ENCODE results near the gene IL17RE. TPM values are rescaled to one million over a fixed set of nuclear protein-coding genes. Genes with fewer than 3 reads are reported as not detected.

IL17RE gene
- total and polyA plus RNA-seq, 2 of the 13 experiments (the other 11 are each of a cell fraction or from before 2014, with no cell fraction given), result 14.5 to 24.1 TPM

DNA sequence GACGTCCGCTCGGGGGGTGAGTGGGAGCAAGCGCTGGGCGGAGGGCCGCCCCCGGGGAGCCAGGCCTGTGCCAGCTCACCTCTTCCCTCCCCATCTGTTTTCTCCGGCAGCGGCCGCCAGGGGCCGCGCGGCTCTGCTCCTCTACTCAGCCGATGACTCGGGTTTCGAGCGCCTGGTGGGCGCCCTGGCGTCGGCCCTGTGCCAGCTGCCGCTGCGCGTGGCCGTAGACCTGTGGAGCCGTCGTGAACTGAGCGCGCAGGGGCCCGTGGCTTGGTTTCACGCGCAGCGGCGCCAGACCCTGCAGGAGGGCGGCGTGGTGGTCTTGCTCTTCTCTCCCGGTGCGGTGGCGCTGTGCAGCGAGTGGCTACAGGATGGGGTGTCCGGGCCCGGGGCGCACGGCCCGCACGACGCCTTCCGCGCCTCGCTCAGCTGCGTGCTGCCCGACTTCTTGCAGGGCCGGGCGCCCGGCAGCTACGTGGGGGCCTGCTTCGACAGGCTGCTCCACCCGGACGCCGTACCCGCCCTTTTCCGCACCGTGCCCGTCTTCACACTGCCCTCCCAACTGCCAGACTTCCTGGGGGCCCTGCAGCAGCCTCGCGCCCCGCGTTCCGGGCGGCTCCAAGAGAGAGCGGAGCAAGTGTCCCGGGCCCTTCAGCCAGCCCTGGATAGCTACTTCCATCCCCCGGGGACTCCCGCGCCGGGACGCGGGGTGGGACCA lies 30.4 kb downstream of the IL17RE start (continued):
- TF ChIP-seq, protein P1, sequence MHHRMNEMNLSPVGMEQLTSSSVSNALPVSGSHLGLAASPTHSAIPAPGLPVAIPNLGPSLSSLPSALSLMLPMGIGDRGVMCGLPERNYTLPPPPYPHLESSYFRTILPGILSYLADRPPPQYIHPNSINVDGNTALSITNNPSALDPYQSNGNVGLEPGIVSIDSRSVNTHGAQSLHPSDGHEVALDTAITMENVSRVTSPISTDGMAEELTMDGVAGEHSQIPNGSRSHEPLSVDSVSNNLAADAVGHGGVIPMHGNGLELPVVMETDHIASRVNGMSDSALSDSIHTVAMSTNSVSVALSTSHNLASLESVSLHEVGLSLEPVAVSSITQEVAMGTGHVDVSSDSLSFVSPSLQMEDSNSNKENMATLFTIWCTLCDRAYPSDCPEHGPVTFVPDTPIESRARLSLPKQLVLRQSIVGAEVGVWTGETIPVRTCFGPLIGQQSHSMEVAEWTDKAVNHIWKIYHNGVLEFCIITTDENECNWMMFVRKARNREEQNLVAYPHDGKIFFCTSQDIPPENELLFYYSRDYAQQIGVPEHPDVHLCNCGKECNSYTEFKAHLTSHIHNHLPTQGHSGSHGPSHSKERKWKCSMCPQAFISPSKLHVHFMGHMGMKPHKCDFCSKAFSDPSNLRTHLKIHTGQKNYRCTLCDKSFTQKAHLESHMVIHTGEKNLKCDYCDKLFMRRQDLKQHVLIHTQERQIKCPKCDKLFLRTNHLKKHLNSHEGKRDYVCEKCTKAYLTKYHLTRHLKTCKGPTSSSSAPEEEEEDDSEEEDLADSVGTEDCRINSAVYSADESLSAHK (CRISPR knock-in tag; IDR thresholded peaks at IDR 0.05; ENCODE audit: borderline replicate concordance), result no peak
- TF ChIP-seq DR1 (CRISPR knock-in tag; IDR thresholded peaks at IDR 0.05) (no peak), ERF (CRISPR knock-in tag; IDR thresholded peaks at IDR 0.05) (peak; percentile 36; the same call in 1 of the 2 replicates), MEIS2 (CRISPR knock-in tag; IDR thresholded peaks at IDR 0.05) (peak; percentile 16; the same call in 1 of the 2 replicates), SRSF9 (IDR thresholded peaks at IDR 0.05; ENCODE audit: borderline replicate concordance, insufficient read depth, low read depth, low read length, poor library complexity, severe bottlenecking) (no peak), HOXD1 (CRISPR knock-in tag; IDR thresholded peaks at IDR 0.05) (no peak; the same call in 1 of the 2 replicates), PBX2 (CRISPR knock-in tag; IDR thresholded peaks at IDR 0.05) (no peak), SP4 (CRISPR knock-in tag; IDR thresholded peaks at IDR 0.05) (no peak), ZNF329 (CRISPR knock-in tag; IDR thresholded peaks at IDR 0.05; ENCODE audit: low read depth) (no peak), FOXK1 (CRISPR knock-in tag; IDR thresholded peaks at IDR 0.05; ENCODE audit: borderline replicate concordance, low read depth) (no peak), MAFF (IDR thresholded peaks at IDR 0.05; ENCODE audit: low read depth, low read length) (no peak), BRCA1 (CRISPR knock-in tag; IDR thresholded peaks at IDR 0.05) (0 out of 2 replicates have a peak, but pooled peaks have one; percentile 61)
- TF ChIP-seq, protein P2, sequence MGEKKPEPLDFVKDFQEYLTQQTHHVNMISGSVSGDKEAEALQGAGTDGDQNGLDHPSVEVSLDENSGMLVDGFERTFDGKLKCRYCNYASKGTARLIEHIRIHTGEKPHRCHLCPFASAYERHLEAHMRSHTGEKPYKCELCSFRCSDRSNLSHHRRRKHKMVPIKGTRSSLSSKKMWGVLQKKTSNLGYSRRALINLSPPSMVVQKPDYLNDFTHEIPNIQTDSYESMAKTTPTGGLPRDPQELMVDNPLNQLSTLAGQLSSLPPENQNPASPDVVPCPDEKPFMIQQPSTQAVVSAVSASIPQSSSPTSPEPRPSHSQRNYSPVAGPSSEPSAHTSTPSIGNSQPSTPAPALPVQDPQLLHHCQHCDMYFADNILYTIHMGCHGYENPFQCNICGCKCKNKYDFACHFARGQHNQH (CRISPR knock-in tag; IDR thresholded peaks at IDR 0.05), result peak; percentile 61
- TF ChIP-seq, protein P3, sequence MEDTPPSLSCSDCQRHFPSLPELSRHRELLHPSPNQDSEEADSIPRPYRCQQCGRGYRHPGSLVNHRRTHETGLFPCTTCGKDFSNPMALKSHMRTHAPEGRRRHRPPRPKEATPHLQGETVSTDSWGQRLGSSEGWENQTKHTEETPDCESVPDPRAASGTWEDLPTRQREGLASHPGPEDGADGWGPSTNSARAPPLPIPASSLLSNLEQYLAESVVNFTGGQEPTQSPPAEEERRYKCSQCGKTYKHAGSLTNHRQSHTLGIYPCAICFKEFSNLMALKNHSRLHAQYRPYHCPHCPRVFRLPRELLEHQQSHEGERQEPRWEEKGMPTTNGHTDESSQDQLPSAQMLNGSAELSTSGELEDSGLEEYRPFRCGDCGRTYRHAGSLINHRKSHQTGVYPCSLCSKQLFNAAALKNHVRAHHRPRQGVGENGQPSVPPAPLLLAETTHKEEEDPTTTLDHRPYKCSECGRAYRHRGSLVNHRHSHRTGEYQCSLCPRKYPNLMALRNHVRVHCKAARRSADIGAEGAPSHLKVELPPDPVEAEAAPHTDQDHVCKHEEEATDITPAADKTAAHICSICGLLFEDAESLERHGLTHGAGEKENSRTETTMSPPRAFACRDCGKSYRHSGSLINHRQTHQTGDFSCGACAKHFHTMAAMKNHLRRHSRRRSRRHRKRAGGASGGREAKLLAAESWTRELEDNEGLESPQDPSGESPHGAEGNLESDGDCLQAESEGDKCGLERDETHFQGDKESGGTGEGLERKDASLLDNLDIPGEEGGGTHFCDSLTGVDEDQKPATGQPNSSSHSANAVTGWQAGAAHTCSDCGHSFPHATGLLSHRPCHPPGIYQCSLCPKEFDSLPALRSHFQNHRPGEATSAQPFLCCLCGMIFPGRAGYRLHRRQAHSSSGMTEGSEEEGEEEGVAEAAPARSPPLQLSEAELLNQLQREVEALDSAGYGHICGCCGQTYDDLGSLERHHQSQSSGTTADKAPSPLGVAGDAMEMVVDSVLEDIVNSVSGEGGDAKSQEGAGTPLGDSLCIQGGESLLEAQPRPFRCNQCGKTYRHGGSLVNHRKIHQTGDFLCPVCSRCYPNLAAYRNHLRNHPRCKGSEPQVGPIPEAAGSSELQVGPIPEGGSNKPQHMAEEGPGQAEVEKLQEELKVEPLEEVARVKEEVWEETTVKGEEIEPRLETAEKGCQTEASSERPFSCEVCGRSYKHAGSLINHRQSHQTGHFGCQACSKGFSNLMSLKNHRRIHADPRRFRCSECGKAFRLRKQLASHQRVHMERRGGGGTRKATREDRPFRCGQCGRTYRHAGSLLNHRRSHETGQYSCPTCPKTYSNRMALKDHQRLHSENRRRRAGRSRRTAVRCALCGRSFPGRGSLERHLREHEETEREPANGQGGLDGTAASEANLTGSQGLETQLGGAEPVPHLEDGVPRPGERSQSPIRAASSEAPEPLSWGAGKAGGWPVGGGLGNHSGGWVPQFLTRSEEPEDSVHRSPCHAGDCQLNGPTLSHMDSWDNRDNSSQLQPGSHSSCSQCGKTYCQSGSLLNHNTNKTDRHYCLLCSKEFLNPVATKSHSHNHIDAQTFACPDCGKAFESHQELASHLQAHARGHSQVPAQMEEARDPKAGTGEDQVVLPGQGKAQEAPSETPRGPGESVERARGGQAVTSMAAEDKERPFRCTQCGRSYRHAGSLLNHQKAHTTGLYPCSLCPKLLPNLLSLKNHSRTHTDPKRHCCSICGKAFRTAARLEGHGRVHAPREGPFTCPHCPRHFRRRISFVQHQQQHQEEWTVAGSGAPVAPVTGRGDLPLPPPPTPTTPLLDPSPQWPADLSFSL (CRISPR knock-in tag; IDR thresholded peaks at IDR 0.05), result 0 out of 2 replicates have a peak, but pooled peaks have one; percentile 33

Measured in HepG2 (cell line).